ENCODE results near the gene OSBPL9.
"Not testable (repeated sequence)": the region's sequence is repeated elsewhere in the genome, so short reads cannot be mapped to it uniquely, and the experiment has no call there.

Gene OSBPL9

GRCh38 chr1:51610104-51610503 lies 6.8 kb upstream of the OSBPL9 start:
- not testable (repeated sequence) for DNase-seq

- no peak for DNase-seq
Observed at GRCh38 chr1:51610637-51611036, 6.3 kb upstream of the OSBPL9 start.

- DNase-seq = no peak
Observed at GRCh38 chr1:51612447-51612961, 4.4 kb upstream of the OSBPL9 start.

DNA sequence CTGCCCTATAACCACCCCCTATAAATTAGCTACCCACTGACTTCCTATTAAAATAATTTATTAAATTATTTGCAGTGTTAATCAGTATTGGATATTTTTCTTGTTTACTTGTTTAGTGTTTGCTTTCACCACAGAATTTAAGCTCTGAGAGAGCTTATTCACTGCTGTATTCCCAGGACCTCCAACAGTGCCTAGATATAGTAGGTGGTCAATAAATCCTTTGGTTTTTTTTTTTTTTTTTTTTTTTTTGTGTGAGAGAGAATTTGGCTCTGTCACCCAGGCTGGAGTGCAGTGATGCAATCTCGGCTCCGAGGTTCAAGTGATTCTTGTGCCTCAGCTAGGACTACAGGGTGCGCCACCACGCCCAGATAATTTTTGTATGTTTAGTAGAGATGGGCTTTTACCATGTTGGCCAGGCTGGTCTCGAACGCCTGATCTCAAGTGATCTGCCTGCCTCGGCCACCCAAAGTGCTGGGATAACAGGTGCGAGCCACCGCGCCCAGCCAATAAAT lies 1.1 kb upstream of the OSBPL9 start:
- DNase-seq = no peak

DNA sequence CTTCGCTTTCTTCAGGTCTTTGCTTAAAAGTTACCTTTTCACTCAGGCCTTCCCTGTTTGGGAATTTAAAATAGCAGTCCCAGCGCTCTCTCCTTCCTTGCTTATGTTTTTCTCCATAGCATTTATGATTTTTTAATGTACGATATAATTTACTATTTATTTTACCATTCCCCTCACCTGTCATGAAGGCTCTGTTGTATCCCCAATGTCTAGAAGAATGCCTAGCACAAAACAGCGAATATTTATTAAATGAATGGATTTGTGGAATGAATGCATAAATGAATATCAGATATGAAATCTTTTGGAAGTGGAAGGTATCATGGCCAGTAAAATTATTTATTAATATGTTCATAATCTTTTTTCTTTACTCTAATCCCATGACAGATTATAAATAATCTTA lies 402 bp upstream of the OSBPL9 start:
- no peak for DNase-seq

DNA sequence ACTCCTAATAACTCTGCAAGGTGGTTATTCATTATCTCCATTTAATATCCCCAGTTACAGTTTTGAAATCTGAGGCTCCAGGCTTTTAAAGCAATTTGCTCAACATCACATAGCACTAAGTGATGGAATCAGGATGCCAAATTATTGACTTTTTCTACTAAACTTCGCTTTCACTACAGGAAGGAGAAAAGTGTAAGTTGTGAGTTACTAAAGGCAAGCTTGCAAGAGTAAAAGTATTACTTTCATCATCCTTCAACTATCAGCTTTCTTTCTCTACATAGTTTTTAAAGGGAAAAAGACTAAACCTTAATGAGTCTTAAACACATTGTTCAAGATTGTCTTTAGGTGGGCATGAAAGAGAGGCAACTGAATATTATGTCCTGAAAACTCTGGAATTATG lies 1.8 kb downstream of the OSBPL9 start:
- no peak for DNase-seq

DNA sequence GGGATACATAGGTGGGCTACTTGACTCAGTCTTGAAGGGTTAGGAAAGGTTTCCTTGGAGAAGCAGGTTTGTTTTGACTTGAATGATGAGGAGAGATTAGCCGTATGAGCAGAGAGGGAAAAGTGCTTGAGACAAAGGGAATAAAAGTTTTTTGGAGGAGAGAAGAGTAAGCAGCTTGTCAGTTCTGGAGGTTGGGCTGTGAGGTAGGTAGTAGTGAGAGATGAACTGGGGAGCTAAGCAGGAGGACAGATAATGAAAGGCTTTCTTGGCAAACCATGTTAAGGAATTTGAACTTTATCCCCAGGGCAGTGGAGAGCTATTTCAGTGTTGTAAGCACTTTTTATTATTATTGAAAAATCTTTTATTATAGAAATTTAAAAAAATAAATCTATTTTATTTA lies 3.6 kb downstream of the OSBPL9 start:
- DNase-seq = no peak

DNA sequence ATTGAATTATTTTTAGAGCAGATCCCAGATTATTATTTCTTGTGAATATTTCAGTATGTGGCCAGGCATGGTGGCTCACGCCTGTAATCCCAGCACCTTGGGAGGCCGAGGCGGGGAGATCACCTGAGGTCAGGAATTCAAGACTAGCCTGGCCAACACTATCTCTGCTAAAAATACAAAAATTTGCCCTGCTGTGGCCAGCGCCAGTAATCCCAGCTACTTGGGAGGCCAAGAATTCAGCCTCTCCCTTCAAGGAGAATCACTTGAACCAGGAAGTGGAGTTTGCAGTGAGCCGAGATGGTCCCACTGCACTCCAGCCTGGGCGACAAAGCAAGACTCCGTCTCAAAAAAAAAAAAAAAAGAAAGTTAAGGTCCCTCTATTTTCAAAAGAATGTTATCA lies 4.3 kb downstream of the OSBPL9 start:
- no peak for DNase-seq

GRCh38 chr1:51621841-51622454 lies 5.1 kb downstream of the OSBPL9 start:
- DNase-seq = no peak

GRCh38 chr1:51622455-51622913 lies 5.6 kb downstream of the OSBPL9 start:
- peak; percentile 3 to 35 for DNase-seq

- no peak for DNase-seq
Observed at GRCh38 chr1:51623025-51623424, 6.1 kb downstream of the OSBPL9 start.

DNA sequence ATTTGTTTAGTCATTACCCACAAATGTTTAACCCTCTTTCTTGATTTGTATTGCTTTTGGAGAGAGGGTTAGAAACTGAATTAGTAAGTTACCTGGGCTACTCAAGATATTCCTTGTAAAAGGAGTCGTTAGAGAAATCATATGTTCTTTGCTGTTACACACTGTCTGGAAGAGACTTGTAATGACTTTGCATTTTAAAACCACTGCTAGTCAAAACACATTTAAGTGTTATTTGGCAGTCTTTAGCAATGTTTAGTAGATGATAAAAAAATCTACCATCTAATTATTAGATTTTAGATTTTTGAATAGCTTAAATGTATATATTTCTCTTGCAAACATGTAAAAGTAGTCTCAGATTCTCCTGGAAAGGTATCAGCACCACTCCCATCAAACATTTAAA lies 6.6 kb downstream of the OSBPL9 start:
- DNase-seq = no peak

DNA sequence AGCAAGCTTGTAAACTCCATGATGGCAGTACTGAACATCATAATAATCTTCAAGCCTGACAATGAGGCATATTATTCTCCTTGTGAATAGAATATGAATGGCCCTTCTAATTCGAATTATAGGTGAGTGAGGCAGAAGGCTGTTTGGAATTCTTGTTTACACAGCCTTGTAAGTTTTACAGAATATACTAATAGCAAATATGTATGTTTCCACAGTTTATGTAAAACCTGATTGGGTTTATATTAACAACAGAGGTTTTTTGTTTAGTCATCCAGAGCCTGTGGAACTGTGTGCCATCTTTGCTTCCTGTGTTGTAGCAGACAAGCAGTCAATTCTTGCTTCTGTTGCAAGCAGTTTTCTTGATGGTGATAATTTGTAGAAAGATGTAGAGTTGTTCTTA lies 8.0 kb downstream of the OSBPL9 start:
- no peak for DNase-seq

DNA sequence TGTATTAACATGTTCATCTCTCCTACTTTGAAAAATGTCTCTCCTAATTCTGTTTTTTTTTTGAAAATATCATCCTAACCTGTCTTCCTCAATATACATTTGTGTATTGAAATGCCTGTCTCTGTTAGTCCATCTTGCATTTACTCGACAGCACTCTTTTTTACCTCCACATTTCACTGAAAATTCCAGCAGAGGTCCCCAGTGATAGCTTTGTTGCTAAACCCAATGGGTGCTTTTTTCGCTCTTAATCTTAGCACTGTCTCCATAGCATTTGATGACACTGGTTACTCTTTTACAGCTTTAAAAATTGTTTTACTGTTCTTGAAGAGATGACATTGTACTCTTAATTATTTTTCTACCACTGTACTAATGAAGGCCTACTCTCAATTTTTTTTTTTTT lies 10.8 kb downstream of the OSBPL9 start:
- DNase-seq = peak in 1 of 2 donors; percentile 19

DNA sequence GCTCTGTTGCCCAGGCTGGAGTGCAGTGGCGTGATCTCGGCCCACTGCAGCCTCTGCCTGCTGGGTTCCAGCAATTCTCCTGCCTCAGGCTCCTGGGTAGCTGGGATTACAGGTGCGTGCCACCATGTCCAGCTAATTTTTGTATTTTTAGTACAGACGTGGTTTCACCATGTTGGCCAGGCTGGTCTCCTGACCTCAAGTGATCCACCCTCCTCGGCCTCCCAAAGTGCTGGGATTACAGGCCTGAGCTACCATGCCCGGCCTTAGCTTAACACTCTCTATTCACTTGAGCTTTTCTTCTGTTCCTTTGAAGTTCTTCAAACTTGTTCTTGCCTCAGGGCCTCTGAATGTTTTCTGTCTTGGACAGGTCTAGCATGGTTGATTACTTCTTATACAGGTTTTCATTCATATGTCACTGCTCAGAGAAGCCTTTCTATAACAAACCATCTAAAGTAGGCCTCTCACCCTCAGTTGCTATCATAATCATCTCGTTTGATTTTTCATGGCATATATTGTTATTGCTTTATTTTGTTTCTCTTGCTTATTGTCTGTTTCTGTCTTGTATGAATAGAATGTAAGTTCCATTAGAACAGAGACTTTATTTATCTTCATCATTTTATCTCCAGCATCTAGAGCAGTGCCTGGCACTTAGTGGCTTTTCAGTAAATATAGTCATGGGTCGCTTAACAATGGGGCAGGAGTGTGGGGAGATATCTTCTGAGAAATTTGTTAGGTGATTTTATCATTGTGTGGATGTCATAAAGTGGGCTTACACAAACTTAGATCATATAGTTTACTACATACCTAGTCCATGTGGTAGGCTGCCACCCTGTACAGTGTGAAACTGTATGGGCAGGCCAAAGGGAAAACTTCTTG lies 12.1 kb downstream of the OSBPL9 start:
- no peak for DNase-seq

- DNase-seq = no peak
Observed at GRCh38 chr1:51629918-51630317, 13.0 kb downstream of the OSBPL9 start.

DNA sequence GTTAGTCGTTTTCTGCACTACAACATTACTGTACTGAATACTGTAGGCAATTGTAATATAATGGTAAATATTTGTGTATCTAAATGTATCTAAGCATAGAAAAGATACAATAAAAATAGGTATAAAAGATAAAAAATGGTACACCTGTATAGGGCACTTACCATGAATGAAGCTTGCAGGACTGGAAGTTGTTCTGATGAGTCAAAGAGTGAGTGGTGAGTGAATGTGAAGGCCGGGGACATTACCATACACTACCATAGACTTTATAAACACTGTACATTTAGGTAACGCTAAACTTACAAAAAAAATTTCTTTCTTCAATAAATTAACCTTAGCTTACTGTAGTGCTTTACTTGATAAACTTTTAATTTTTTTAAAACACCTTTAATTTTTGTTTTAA lies 13.5 kb downstream of the OSBPL9 start:
- DNase-seq = no peak

DNA sequence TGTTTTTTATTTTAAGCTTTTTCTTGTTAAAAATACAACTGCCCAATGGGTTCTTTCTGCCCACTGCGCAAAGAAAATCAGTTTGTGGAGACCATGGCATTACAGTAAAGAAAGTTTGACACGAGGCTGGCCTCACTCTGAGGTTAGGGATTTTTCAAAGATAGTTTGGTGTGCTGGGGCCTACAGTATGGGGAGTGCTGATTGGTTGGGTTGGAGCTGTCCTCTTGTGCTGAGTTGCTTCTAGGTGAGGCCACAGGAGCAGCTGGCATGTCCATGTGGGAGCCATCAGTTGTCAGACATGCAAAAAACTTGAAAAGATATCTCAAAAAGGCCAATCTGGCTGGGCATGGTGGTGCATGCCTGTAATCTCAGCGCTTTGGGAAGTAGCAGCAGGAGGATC lies 14.0 kb downstream of the OSBPL9 start:
- DNase-seq = no peak

GRCh38 chr1:51631747-51632146 lies 14.9 kb downstream of the OSBPL9 start:
- no peak for DNase-seq

GRCh38 chr1:51634618-51635017 lies 17.7 kb downstream of the OSBPL9 start:
- DNase-seq = no peak

- DNase-seq = no peak
Observed at GRCh38 chr1:51635615-51636014, 18.7 kb downstream of the OSBPL9 start.

- no peak for DNase-seq
Observed at GRCh38 chr1:51636191-51636590, 19.3 kb downstream of the OSBPL9 start.

- DNase-seq = no peak
Observed at GRCh38 chr1:51636764-51637522, 20.1 kb downstream of the OSBPL9 start.
